ENCODE measurements around the gene CEP89. TPM values are rescaled to one million over a fixed set of nuclear protein-coding genes. Genes with fewer than 3 reads are reported as not detected.
"Not testable (repeated sequence)": the region's sequence is repeated elsewhere in the genome, so short reads cannot be mapped to it uniquely, and the experiment has no call there.

The CEP89 gene
- total RNA-seq, 2 experiments from 2014 or later, result 16.2 to 18.5 TPM

DNA sequence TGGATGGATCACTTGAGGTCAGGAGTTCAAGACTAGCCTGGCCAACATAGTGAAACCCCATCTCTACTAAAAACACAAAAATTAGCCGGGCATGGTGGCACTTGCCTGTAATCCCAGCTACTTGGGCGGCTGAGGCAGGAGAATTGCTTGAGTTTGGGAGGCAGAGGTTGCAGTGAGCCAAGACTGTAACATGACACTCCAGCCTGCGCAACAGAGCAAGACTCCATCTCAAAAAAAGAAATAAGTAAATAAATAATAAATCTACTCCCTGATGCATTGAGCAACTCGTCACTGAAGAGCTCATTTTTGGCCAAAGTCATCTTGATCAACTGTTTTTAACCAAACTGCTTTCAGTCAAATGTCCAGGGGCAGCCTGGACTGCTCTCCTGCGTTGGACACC is 30.5 kb downstream of the CEP89 start:
- H3K4me3 Mint-ChIP-seq; intact Hi-C loops (cut with DNase I, micrococcal nuclease); H3K27me3 Mint-ChIP-seq; H3K4me1 Mint-ChIP-seq; H3K9me3 Mint-ChIP-seq (ENCODE audit: low read depth); POLR2A ChIA-PET; DNase-seq; CTCF ChIA-PET; H3K27ac Mint-ChIP-seq; ATAC-seq: not testable (repeated sequence)
- peaks cover 34% of the 10 kb centered on the region for H3K36me3 Mint-ChIP-seq (ENCODE audit: low read depth)

DNA sequence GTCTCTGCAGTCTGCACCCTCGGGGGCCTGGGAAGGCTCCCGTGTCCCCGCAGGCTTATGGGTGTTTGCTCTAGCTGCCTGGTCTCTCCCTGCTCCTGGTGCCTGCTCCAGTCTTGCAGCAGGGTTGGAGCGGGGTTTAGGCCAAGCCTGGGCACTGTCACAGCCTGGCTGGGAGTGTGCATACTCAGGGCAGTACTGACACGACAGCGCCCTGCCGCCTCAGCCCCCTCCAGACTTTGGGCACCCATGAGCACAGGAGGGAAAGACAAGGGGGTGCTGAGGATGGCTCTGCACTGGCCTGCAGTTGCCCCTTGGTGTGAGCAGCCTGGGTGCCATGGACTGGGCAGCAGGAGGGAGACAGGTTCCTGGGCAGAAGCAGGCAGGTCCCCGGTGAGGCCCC is 35.7 kb downstream of the CEP89 start:
- Mint-ChIP-seq H3K27ac (no peak overlapping the region), H3K27me3 (no peaks in the 10 kb centered on the region), H3K9me3 (ENCODE audit: low read depth) (no peaks in the 10 kb centered on the region), H3K4me3 (no peak overlapping the region), H3K4me1 (no peaks in the 10 kb centered on the region), H3K36me3 (ENCODE audit: low read depth) (peaks cover 23% of the 10 kb centered on the region)
- no peak for ATAC-seq
- CTCF ChIA-PET, result no interaction called here
- intact Hi-C loops (cut with DNase I, micrococcal nuclease), result no loop called here
- DNase-seq, result no peak
- POLR2A ChIA-PET, result no interaction called here

DNA sequence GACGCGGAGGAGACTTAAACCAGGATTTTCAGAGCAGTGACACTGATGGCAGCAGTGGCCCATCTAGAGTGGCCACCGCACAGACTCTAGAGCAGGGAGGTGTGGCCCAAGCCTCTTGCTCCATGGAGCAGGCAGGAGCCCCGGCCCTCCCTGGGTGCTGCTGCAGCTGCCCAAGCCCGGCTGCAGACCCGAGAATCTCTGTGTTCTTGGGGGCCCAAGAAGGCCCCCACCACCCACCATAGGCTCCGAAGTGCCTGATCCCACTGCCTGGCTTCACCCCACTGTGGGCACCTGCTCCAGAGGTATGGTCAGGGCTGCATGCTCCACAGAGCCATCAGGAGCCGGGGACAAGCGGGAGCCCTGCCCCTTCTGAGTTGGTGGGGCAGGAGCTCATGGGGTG is 36.1 kb downstream of the CEP89 start:
- ChIA-PET POLR2A (no interaction called here), CTCF (no interaction called here)
- H3K36me3 Mint-ChIP-seq (ENCODE audit: low read depth), result peaks cover 26% of the 10 kb centered on the region
- H3K27me3 Mint-ChIP-seq, result no peaks in the 10 kb centered on the region
- no peak overlapping the region for H3K27ac Mint-ChIP-seq
- no peak overlapping the region for H3K4me3 Mint-ChIP-seq
- H3K9me3 Mint-ChIP-seq (ENCODE audit: low read depth), result no peaks in the 10 kb centered on the region
- ATAC-seq, result no peak
- DNase-seq, result no peak
- intact Hi-C loops (cut with DNase I, micrococcal nuclease), result no loop called here
- H3K4me1 Mint-ChIP-seq, result no peaks in the 10 kb centered on the region

DNA sequence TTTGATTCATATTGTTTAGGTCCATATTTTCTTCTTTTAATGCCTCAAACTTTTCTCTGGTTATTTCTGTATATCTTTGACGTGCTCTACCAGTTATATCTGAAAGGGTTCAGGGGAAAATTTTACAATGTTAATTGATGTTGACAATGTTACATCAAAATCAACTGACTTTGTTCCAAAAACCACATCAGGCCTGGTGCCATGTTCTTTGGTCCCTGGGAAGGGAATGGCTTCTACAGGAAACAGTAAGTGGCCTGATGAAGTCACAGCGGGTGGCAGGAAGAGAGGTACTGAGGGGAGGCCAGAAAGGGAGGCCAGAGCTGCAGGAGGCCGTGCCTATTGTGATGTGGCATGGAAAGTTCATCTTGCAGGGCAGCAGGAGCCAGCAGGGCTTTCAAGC is 38.2 kb downstream of the CEP89 start:
- CTCF ChIA-PET, result no interaction called here

DNA sequence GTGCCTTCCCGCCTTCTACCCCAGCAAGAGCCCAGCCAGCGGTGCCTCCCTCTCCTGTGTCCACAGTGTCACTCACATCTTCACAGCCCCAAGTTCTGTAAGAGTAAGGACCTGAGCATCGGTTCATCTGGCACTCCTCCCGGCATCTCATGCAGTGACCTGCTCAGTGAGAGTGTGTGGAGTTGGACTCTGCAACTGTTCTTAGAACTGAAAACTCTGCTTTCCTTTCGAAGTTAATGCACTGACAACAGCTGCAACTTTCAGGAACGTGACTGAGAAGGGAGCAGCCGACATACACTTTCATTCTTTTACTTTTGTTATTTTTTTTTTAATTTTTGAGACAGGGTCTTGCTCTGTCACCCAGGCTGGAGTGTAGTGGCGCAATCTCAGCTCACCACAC is 41.2 kb downstream of the CEP89 start:
- Mint-ChIP-seq H3K36me3 (ENCODE audit: low read depth) (peaks cover 44% of the 10 kb centered on the region), H3K4me3 (no peak overlapping the region), H3K4me1 (no peaks in the 10 kb centered on the region), H3K27ac (no peak overlapping the region), H3K27me3 (no peaks in the 10 kb centered on the region), H3K9me3 (ENCODE audit: low read depth) (peaks cover 3% of the 10 kb centered on the region)
- intact Hi-C loops (cut with DNase I, micrococcal nuclease), result no loop called here
- ChIA-PET CTCF (no interaction called here), POLR2A (no interaction called here)
- ATAC-seq (no peak), DNase-seq (no peak)

More for the DNA sequence above, 38.2 kb downstream of the CEP89 start:
- H3K27me3 Mint-ChIP-seq, result no peaks in the 10 kb centered on the region
- DNase-seq (no peak), ATAC-seq (no peak)
- H3K9me3 Mint-ChIP-seq (ENCODE audit: low read depth), result no peaks in the 10 kb centered on the region
- POLR2A ChIA-PET, result no interaction called here
- no peak overlapping the region for H3K4me3 Mint-ChIP-seq
- H3K27ac Mint-ChIP-seq, result no peak overlapping the region
- intact Hi-C loops (cut with DNase I, micrococcal nuclease), result no loop called here
- no peaks in the 10 kb centered on the region for H3K4me1 Mint-ChIP-seq
- H3K36me3 Mint-ChIP-seq (ENCODE audit: low read depth), result peaks cover 42% of the 10 kb centered on the region

DNA sequence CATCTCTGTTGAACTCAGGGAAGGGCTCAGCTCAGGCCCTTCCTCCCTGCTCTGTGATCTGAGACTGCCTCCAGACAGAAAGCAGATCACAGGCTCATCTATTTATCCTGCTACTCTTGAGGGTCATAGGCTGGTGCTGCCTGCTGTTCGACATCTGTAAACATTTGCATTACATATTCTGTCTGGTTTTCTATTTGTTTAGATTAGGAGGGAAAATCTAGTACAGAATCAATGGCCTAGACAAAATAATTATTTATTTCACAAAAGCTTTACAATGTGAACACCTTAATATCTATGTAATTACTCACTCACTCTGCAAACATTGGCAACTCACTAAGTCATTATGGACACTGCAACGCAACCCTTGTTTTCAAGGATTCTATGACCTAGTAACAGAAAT is 43.0 kb downstream of the CEP89 start:
- no peak for ATAC-seq
- CTCF ChIA-PET, result no interaction called here
- Mint-ChIP-seq H3K27me3 (no peaks in the 10 kb centered on the region), H3K27ac (no peak overlapping the region), H3K4me1 (no peaks in the 10 kb centered on the region), H3K4me3 (no peak overlapping the region), H3K36me3 (ENCODE audit: low read depth) (peaks cover 40% of the 10 kb centered on the region), H3K9me3 (ENCODE audit: low read depth) (peaks cover 3% of the 10 kb centered on the region)
- POLR2A ChIA-PET, result no interaction called here
- intact Hi-C loops (cut with DNase I, micrococcal nuclease), result no loop called here
- no peak for DNase-seq

DNA sequence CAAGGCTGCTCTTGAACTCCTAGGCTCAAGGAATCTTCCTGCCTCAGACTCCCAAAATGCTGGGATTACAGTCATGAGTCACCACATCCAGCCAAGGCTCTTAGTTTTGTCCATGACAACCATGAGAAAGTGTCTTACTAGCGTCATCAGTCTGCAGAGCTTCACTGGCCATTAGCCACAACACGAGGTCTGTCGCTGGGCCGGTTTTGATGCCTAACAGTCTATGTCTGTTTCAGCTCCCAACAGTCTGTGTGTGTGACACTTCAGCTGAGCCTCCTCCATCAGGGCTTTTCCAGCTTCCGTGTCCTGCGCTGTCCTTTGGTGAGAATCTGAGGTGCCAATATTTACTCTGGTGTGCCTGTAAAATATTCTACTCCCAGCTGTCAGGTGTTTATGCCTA is 47.6 kb downstream of the CEP89 start:
- Mint-ChIP-seq H3K27ac (no peak overlapping the region), H3K27me3 (no peaks in the 10 kb centered on the region), H3K4me3 (no peak overlapping the region), H3K9me3 (ENCODE audit: low read depth) (peaks cover 3% of the 10 kb centered on the region), H3K36me3 (ENCODE audit: low read depth) (peaks cover 27% of the 10 kb centered on the region), H3K4me1 (peaks cover 7% of the 10 kb centered on the region)
- POLR2A ChIA-PET, result no interaction called here
- intact Hi-C loops (cut with DNase I, micrococcal nuclease), result no loop called here
- CTCF ChIA-PET, result no interaction called here
- ATAC-seq (no peak), DNase-seq (no peak)

DNA sequence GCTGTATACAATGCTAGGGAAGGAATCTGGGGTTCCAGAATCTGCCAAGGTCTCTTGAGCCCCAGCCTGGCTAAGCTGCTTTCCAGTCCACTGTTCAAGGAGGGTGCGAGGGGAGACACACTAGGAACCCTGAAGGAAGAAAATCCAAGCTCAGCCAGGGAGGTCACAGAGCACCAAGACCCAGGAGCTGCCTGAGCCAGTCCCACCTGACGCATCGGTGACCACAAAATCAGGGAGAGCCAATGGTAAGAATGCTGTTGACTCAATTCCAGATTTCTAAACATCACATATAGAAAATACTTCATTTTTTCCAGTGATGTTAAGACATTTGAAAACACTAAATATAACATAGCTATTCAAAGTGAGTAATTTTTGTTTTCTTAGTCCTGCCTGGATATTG is 50.1 kb downstream of the CEP89 start:
- no peaks in the 10 kb centered on the region for H3K9me3 Mint-ChIP-seq (ENCODE audit: low read depth)
- H3K36me3 Mint-ChIP-seq (ENCODE audit: low read depth), result peaks cover 13% of the 10 kb centered on the region
- H3K4me1 Mint-ChIP-seq, result peaks cover 7% of the 10 kb centered on the region
- peak overlapping the region; percentile 56 for H3K27ac Mint-ChIP-seq
- ChIA-PET CTCF (interaction anchor here (0.6 kb wide), 1 partner anchor 222 kb away, joined by 3 read pairs; no protein-coding TSS in a partner anchor), POLR2A (interaction anchor here (0.7 kb wide), 1 partner anchor 145 kb away, joined by 3 read pairs; no protein-coding TSS in a partner anchor)
- H3K4me3 Mint-ChIP-seq, result no peak overlapping the region
- intact Hi-C loops (cut with DNase I, micrococcal nuclease), result no loop called here
- DNase-seq, result peak; percentile 50
- no peaks in the 10 kb centered on the region for H3K27me3 Mint-ChIP-seq
- ATAC-seq, result peak; percentile 88

DNA sequence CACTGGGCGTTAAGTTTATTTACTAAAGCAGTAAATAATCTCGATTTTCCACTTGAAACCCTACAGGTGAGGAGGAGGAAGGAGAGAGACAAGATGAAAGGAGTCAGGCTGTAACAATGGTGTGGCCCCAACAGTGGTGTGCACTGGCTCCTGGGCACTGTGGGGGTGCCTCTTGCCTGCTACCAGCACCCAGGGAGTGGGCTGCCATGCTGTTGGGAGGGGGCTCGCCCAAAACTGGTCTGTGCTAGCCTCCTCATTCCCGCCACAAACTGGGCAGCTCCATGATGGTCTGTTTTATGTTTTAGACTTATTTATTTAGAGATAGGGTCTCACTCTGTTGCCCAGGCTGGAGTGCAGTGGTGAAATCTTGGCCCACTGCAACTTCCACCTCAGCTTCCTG is 52.4 kb downstream of the CEP89 start:
- ATAC-seq, result no peak
- Mint-ChIP-seq H3K36me3 (ENCODE audit: low read depth) (peaks cover 12% of the 10 kb centered on the region), H3K27ac (no peak overlapping the region), H3K27me3 (no peaks in the 10 kb centered on the region), H3K4me1 (peaks cover 7% of the 10 kb centered on the region), H3K9me3 (ENCODE audit: low read depth) (no peaks in the 10 kb centered on the region), H3K4me3 (no peak overlapping the region)
- no peak for DNase-seq
- intact Hi-C loops (cut with DNase I, micrococcal nuclease), result no loop called here
- ChIA-PET POLR2A (interaction anchor here (0.6 kb wide), 1 partner anchor 229 kb away, joined by 3 read pairs; no protein-coding TSS in a partner anchor), CTCF (interaction anchor here (0.6 kb wide), 1 partner anchor 175 kb away, joined by 3 read pairs; no protein-coding TSS in a partner anchor)

DNA sequence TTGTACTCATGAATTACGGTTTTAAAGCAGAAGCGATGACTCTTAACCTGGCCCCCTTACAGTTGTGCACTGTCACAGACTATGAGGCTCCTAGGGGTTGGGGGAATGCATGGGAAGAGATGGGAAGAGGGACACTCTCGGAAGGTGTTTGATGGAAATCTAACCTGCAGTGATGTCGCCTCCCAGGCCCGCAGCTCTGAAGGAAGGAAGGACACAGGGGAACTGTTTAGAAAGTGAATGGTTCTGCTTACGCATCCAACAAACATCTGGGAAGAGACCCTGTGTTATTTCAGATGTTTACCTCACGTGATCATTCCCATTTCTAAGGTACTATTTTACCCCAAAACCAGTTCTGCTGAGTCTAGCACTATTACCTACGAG is 54.2 kb downstream of the CEP89 start:
- H3K27ac Mint-ChIP-seq, result no peak overlapping the region
- no peaks in the 10 kb centered on the region for H3K9me3 Mint-ChIP-seq (ENCODE audit: low read depth)
- CTCF ChIA-PET, result no interaction called here
- POLR2A ChIA-PET, result no interaction called here
- ATAC-seq (no peak), DNase-seq (no peak)
- peaks cover 5% of the 10 kb centered on the region for H3K36me3 Mint-ChIP-seq (ENCODE audit: low read depth)
- peaks cover 7% of the 10 kb centered on the region for H3K4me1 Mint-ChIP-seq
- H3K4me3 Mint-ChIP-seq, result no peak overlapping the region
- intact Hi-C loops (cut with DNase I, micrococcal nuclease), result no loop called here
- H3K27me3 Mint-ChIP-seq, result no peaks in the 10 kb centered on the region

DNA sequence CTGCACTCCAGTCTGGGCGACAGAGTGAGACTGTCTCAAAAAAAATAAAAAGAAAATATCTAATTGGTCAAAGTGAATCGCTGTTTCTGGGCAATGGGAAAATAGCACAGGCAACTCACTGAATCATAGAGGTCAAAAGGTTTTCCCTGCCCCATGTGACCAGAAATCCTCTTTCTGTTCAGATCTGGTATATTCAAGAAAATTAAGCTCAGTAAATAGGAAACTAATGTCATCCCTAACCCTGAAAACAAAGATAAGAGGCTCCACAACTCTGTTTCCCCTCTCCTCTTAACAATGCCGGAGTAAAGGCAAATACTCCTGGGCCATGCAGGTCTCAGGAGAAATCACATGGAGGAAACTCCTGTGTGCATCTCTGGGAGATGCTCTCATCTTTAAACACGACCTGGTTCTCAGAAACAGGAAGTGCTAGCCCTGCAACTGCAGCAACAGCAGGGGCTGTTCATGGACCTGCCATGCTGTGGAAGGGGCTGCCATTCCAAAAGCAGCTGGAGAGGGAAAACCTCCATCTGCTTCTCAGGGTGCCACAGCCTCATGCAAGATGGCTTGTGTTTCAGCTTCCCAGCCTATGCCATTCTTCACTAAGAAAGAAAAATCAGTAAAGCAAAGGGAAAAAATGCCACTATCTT is 54.7 kb downstream of the CEP89 start:
- Mint-ChIP-seq H3K4me1 (peaks cover 6% of the 10 kb centered on the region), H3K36me3 (ENCODE audit: low read depth) (peaks cover 9% of the 10 kb centered on the region), H3K27me3 (no peaks in the 10 kb centered on the region), H3K9me3 (ENCODE audit: low read depth) (no peaks in the 10 kb centered on the region), H3K27ac (no peak overlapping the region), H3K4me3 (no peak overlapping the region)
- ChIA-PET POLR2A (no interaction called here), CTCF (no interaction called here)
- ATAC-seq, result no peak
- intact Hi-C loops (cut with DNase I, micrococcal nuclease), result no loop called here
- DNase-seq, result no peak

DNA sequence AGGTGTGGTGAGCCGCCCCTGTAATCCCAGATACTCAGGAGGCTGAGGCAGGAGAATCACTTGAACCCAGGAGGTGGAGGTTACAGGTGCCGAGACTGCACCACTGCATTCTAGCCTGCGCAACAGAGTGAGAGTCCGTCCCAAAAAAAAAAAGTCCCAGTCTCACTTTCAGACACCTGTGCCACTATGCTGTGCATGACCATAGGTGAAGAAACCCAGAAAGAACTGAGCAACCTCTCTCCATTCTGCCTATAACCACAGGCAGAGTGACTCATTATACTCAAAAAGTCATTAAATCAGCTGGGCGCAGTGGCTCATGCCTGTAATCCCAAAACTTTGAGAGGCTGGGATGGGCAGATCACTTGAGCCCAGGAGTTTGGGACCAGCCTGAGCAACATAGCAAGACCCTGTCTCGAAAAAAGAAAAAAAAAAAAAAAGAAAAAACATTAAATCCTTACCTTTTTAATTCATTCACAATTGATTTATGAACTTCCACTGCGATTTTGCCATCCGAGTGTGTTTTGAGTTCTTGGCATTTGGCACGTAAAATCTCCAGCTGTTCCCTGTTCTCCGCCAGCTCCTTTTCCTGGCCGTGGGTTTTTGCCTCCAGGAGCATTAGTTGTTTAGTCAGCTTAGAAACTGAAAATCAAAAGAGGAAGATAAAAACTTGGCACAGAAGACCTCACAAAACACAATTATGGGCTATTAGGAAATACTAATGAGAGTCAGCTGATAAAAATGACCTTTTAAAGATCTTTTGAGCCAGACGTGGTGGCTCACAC is 56.7 kb downstream of the CEP89 start:
- POLR2A ChIA-PET, result no interaction called here
- Mint-ChIP-seq H3K27ac (no peak overlapping the region), H3K4me1 (no peaks in the 10 kb centered on the region), H3K27me3 (no peaks in the 10 kb centered on the region), H3K4me3 (no peak overlapping the region), H3K36me3 (ENCODE audit: low read depth) (peaks cover 10% of the 10 kb centered on the region), H3K9me3 (ENCODE audit: low read depth) (no peaks in the 10 kb centered on the region)
- DNase-seq (no peak), ATAC-seq (no peak)
- intact Hi-C loops (cut with DNase I, micrococcal nuclease), result no loop called here
- CTCF ChIA-PET, result interaction anchor here (0.6 kb wide), 1 partner anchor 246 kb away, joined by 3 read pairs; no protein-coding TSS in a partner anchor

Data from activated CD4-positive, alpha-beta T cell treated with anti-CD3 and anti-CD28 coated beads for 36 hours (primary cell).